Transverse colon (tissue), 4 donors: ENCODE data around the gene SPON2. TPM values are rescaled to one million over a fixed set of nuclear protein-coding genes. Genes with fewer than 3 reads are reported as not detected.

Experiments used
- DNase-seq: peaks from one replicate; pipeline ENCODE4 v3.0.0-alpha.2; 2019
- H3K27ac ChIP-seq, 4 donors: fragments of 200-600 bp; sonication (generic); 2 replicates each; pipeline ENCODE4 v1.5.1; 2016 to 2018; ENCODE audit warnings: inconsistent platforms in 4 of 4
- H3K27me3 ChIP-seq: fragments of 200-600 bp; sonication (generic); 2 replicates; pipeline ENCODE4 v1.5.1; 2017; ENCODE audit warnings: inconsistent platforms
- H3K36me3 ChIP-seq, 4 donors: fragments of 200-600 bp; sonication (generic); 2 replicates each; pipeline ENCODE4 v1.5.1; 2017 to 2019; ENCODE audit warnings: inconsistent platforms in 4 of 4
- H3K4me1 ChIP-seq, 4 donors: fragments of 200-600 bp; sonication (generic); 2 replicates each; pipeline ENCODE4 v1.5.1; 2017 to 2020; ENCODE audit warnings: inconsistent platforms in 4 of 4
- H3K4me3 ChIP-seq, 4 donors: fragments of 200-600 bp; sonication (generic); 1 replicate in 1 of 4; 2 replicates in 3 of 4; pipeline versions ENCODE4 v1.5.1 to v1.6.1; 2017 to 2019; ENCODE audit warnings: inconsistent platforms in 4 of 4
- H3K9me3 ChIP-seq, 2 donors: fragments of 200-600 bp; sonication (generic); 2 replicates each; pipeline ENCODE4 v1.5.1; 2017 to 2019; ENCODE audit warnings: inconsistent platforms in 2 of 2
- CTCF ChIP-seq, 5 experiments: fragments of 200-600 bp in 3 of 5; fragments of 450-650 bp in 2 of 5; sonication (generic) in 3 of 5; IDR thresholded peaks; 1 replicate in 2 of 5; 2 replicates in 3 of 5; pipeline ENCODE4 v1.5.1; 2016 to 2017; ENCODE audit warnings: antibody characterized with exemption in 5 of 5, inconsistent platforms in 3 of 5, mild to moderate bottlenecking in 2 of 5, moderate library complexity in 1 of 5
- EP300 ChIP-seq: sonication (generic); formaldehyde crosslinking; IDR thresholded peaks from one replicate; pipeline ENCODE4 v1.6.1; 2017; ENCODE audit warnings: antibody characterized with exemption, low read depth
- POLR2A ChIP-seq: fragments of 450-650 bp; IDR thresholded peaks from one replicate; pipeline ENCODE4 v1.6.1; 2016; ENCODE audit warnings: antibody characterized with exemption, mild to moderate bottlenecking, moderate library complexity
- POLR2AphosphoS5 ChIP-seq, 3 donors: sonication (generic); formaldehyde crosslinking; IDR thresholded peaks; one replicate each; pipeline ENCODE4 v1.6.1; 2016; ENCODE audit warnings: antibody characterized with exemption in 3 of 3
- WGBS, 2 donors: methylation state at CpG; one replicate each; pipeline ENCODE4 v1.1.5; 2018; ENCODE audit warnings: low coverage in 1 of 2; 5-methylcytosine and 5-hydroxymethylcytosine counted together
- in situ Hi-C, 4 donors: fragments of 200-750 bp; cut with MboI; loops; one replicate each; pipeline versions ENCODE4 v1.15.0 to v1.15.1; 2017; ENCODE audit warnings: low sequenced_read_pairs in 3 of 4, low pct_ligation_motif_present in 1 of 4, low pct_unique_long_range_greater_than_20kb in 1 of 4
- intact Hi-C: fragments of 100-400 bp; cut with DNase I; formaldehyde crosslinking; loops from one replicate; pipeline ENCODE4 v1.15.1; 2023; ENCODE audit warnings: low total_unique reads
- total RNA-seq, 4 donors: library from RNA; depleted of rRNA; stranded (reverse); fragments of >200 nt; gene quantifications; one replicate each; pipeline ENCODE4 v1.1.0, GENCODE V29; 2016

Gene SPON2
- total RNA-seq, 4 donors from 2014 or later, result 45.4 to 127 (median 53.1) TPM

GRCh38 chr4:1215141-1216075 lies 43.0 kb upstream of the SPON2 start:
- peak; percentile 74 for DNase-seq
- peaks cover 5 to 19% (median 15%) of the 10 kb centered on the region in 4 donors for H3K4me1 ChIP-seq
- H3K4me3 ChIP-seq, result no peak overlapping the region
- H3K36me3 ChIP-seq, result peaks cover 0 to 23% (median 6%) of the 10 kb centered on the region in 4 donors
- H3K9me3 ChIP-seq, result no peaks in the 10 kb centered on the region
- H3K27ac ChIP-seq, result peak overlapping the region in 2 of 4 donors; percentile 64 to 73
- H3K27me3 ChIP-seq, result no peaks in the 10 kb centered on the region
- WGBS, 2 donors, result 85% methylated on average over 31 of the region's 31 CpGs; no CpG with 5 or more reads in 1 of the 2 donors
- in situ Hi-C loops, result no loop called here
- TF ChIP-seq EP300, result no peak
- TF ChIP-seq POLR2A, result no peak
- no peak for TF ChIP-seq POLR2AphosphoS5 (IDR thresholded peaks at IDR 0.05)
- TF ChIP-seq CTCF (IDR thresholded peaks at IDR 0.05), result no peak
- intact Hi-C loops, result no loop called here

- Histone ChIP-seq H3K9me3 (no peaks in the 10 kb centered on the region), H3K27me3 (no peaks in the 10 kb centered on the region), H3K36me3 (peaks cover 0 to 23% (median 6%) of the 10 kb centered on the region in 4 donors), H3K4me3 (no peak overlapping the region), H3K27ac (peak overlapping the region in 2 of 4 donors; percentile 64 to 73), H3K4me1 (peaks cover 16 to 30% (median 22%) of the 10 kb centered on the region in 4 donors)
- intact Hi-C loops, result loop anchor here (5.0 kb wide), 1 partner anchor 33 kb away; the partner anchor contains the start of gene CTBP1
- TF ChIP-seq EP300, result no peak
- no peak for TF ChIP-seq CTCF (IDR thresholded peaks at IDR 0.05)
- no peak for TF ChIP-seq POLR2AphosphoS5 (IDR thresholded peaks at IDR 0.05)
- no peak for TF ChIP-seq POLR2A
- no peak for DNase-seq
- in situ Hi-C loops, result no loop called here
- WGBS, 2 donors, result 85% methylated on average over 47 of the region's 48 CpGs; no CpG with 5 or more reads in 1 of the 2 donors
These were observed 42.0 kb upstream of the SPON2 start for GRCh38 chr4:1214101-1215095.

GRCh38 chr4:1213336-1213995 lies 41.1 kb upstream of the SPON2 start:
- Histone ChIP-seq H3K36me3 (peaks cover 0 to 23% (median 6%) of the 10 kb centered on the region in 4 donors), H3K27me3 (no peaks in the 10 kb centered on the region), H3K4me3 (no peak overlapping the region), H3K4me1 (peaks cover 23 to 39% (median 30%) of the 10 kb centered on the region in 4 donors), H3K27ac (peak overlapping the region in 2 of 4 donors; percentile 73 to 80), H3K9me3 (no peaks in the 10 kb centered on the region)
- no peak for DNase-seq
- in situ Hi-C loops (no loop called here), intact Hi-C loops (loop anchor here (5.0 kb wide), 1 partner anchor 34 kb away; the partner anchor contains the start of gene CTBP1)
- WGBS, 2 donors, result 94% methylated on average over 15 of the region's 20 CpGs; no CpG with 5 or more reads in 1 of the 2 donors
- TF ChIP-seq POLR2AphosphoS5 (IDR thresholded peaks at IDR 0.05) (no peak), EP300 (no peak), POLR2A (no peak), CTCF (IDR thresholded peaks at IDR 0.05) (no peak)
